Breast epithelium (tissue), 3 donors: ENCODE measurements around the gene FOXI1.

ENCODE experiments used
- CTCF ChIP-seq, 3 donors: fragments of 450-650 bp; IDR thresholded peaks; one replicate each; pipeline ENCODE4 v1.5.1; 2016 to 2017; ENCODE audit warnings: antibody characterized with exemption in 3 of 3, mild to moderate bottlenecking in 3 of 3, moderate library complexity in 3 of 3
- POLR2A ChIP-seq: fragments of 450-650 bp; IDR thresholded peaks from one replicate; pipeline ENCODE4 v1.6.1; 2016; ENCODE audit warnings: antibody characterized with exemption, mild to moderate bottlenecking, moderate library complexity
- POLR2AphosphoS5 ChIP-seq, 3 donors: sonication (generic); formaldehyde crosslinking; IDR thresholded peaks; one replicate each; pipeline ENCODE4 v1.6.1; 2017; ENCODE audit warnings: antibody characterized with exemption in 3 of 3

GRCh38 chr5:170147051-170147752 lies 41.5 kb downstream of the FOXI1 start:
- TF ChIP-seq POLR2A (no peak), CTCF (IDR thresholded peaks at IDR 0.05) (no peak), POLR2AphosphoS5 (IDR thresholded peaks at IDR 0.05) (no peak)
